Activated CD8-positive, alpha-beta memory T cell treated with anti-CD3 and anti-CD28 coated beads for 1 hour (primary cell): ENCODE measurements around the gene GTF3C6.
A peak's percentile ranks its signal among the peaks of the same experiment; 100 is the strongest.
"Not testable (repeated sequence)": the region's sequence is repeated elsewhere in the genome, so short reads cannot be mapped to it uniquely, and the experiment has no call there.

Experiments used
- DNase-seq, 2 donors: peaks; one replicate each; pipeline ENCODE4 v3.0.0-alpha.2; 2020; ENCODE audit warnings: low read depth in 1 of 2; ENCODE audit errors: extremely low read depth in 1 of 2

The GTF3C6 gene, protein sequence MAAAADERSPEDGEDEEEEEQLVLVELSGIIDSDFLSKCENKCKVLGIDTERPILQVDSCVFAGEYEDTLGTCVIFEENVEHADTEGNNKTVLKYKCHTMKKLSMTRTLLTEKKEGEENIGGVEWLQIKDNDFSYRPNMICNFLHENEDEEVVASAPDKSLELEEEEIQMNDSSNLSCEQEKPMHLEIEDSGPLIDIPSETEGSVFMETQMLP

GRCh38 chr6:110958329-110959192 is at the start of gene GTF3C6:
GTF3C6 (plus strand) TSS chr6:110958706; CDS start chr6:110958770, 64 bp downstream.
- peak; percentile 78 to 86 for DNase-seq

- no peak for DNase-seq
Observed at GRCh38 chr6:110930781-110931180, 27.7 kb upstream of the GTF3C6 start.

- no peak for DNase-seq
Observed at GRCh38 chr6:110933912-110934311, 24.6 kb upstream of the GTF3C6 start.

GRCh38 chr6:110934381-110934898 is 24.1 kb upstream of the GTF3C6 start:
- DNase-seq = no peak

- DNase-seq = no peak
Observed at GRCh38 chr6:110935171-110935570, 23.3 kb upstream of the GTF3C6 start.

- no peak for DNase-seq
Observed at GRCh38 chr6:110938171-110938570, 20.3 kb upstream of the GTF3C6 start.

DNA sequence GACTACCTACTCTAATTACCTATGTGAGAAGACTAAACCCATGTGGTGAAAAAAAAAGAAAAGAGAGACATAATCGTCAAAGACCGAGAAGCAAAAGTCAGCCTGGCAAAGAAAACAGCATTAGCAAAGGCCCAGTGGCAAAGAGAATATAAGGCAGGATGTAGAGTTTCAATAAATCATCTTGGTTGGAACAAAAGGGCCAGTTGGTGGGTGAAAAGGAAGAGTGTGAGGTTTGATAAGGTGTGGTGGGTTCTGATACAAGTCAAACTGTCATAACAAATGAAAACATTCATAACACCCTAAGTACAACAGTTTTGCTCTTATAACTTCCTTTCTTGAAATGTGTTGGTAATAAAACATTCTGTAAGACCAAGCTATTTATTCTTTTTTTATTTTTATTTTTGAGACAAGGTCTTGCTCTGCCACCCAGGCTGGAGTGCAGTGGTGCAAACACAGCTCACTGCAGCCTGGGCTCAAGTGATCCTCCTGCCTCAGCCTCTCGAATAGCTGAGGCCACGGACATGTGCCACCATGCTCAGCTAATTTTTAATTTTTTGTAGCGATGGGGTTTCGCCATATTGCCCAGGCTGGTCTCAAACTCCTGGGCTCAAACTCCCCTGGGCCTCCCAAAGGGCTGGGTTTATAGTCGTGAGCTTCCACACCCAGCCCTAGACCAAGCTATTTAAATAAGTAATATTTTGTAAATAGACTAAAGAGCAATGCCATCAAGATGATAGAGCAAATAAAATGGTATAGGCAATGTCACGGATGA is 18.9 kb upstream of the GTF3C6 start:
- no peak for DNase-seq

DNA sequence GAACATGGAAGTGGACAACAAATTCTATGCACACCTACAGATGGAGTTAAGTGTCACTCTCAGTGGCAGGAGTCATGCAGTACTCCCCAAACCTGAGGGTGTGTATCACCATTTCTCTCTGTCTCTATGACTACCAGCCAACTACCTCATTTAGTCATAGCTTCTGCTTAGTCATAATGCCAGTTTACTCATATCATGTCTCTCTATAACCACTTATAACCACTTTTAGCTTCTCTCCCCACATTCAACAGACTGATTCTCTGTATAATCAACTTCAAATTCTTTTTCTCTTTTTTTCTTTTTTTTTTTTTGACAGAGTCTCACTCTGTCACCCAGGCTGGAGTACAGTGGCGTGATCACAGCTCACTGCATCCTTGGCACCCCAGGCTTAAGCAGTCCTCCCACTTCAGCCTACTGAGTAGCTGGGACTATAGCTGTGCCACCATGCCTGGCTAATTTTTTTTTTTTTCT is 13.8 kb upstream of the GTF3C6 start:
- no peak for DNase-seq

DNA sequence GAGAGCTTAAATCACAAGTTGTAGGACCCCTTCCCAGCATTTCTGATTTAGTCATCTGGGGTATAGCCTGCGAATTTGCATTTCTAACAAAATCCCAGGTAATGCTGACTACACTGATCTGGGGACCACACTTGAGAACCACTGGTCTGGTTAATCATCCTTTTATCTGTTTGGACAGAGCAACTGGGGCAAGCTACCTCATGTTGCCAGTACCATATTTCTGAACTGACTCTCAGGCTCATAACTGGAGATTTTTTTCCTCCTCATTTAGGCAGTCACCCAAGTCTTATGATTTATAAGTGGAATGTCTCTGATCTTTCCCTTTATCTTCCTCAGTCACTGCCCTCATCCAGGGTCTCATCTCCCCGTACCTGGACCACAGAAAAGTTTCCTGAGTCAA is 12.0 kb upstream of the GTF3C6 start:
- DNase-seq = no peak

GRCh38 chr6:110949679-110950285 is 8.7 kb upstream of the GTF3C6 start:
- DNase-seq = no peak

GRCh38 chr6:110950440-110950839 is 8.1 kb upstream of the GTF3C6 start:
- no peak for DNase-seq

GRCh38 chr6:110951008-110951407 is 7.5 kb upstream of the GTF3C6 start:
- DNase-seq = no peak

GRCh38 chr6:110951986-110952794 is 6.3 kb upstream of the GTF3C6 start:
- DNase-seq = no peak

GRCh38 chr6:110953633-110954303 is 4.7 kb upstream of the GTF3C6 start:
- no peak for DNase-seq

DNA sequence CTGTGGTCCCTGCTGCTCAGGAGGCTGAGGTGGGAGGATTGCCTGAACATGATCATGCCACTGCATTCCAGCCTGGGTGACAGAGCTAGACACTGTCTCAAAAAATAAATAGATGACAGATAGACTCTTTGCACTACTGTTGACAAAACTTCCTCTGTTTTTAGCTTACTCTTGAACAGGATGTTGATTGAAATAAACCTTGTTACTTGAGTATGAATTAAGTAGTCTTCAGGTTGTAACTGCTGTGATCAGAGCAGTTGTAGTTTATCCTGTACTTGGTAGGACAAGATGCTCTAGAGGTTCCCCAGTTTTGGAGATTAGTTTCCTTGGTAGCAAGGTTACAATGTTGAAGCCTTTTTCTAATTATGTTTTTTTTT is 1.5 kb downstream of the GTF3C6 start:
- DNase-seq = no peak

- DNase-seq = not testable (repeated sequence)
Observed at GRCh38 chr6:110962636-110963035, 4.1 kb downstream of the GTF3C6 start.

GRCh38 chr6:110965629-110966229 is 7.2 kb downstream of the GTF3C6 start:
- DNase-seq = no peak

- DNase-seq = not testable (repeated sequence)
Observed at GRCh38 chr6:110968661-110969060, 10.2 kb downstream of the GTF3C6 start.

- DNase-seq = no peak
Observed at GRCh38 chr6:110971468-110971867, 13.0 kb downstream of the GTF3C6 start.
